ENCODE data around the gene SLC11A2.
"Not testable (repeated sequence)": the region's sequence is repeated elsewhere in the genome, so short reads cannot be mapped to it uniquely, and the experiment has no call there.

SLC11A2 gene

DNA sequence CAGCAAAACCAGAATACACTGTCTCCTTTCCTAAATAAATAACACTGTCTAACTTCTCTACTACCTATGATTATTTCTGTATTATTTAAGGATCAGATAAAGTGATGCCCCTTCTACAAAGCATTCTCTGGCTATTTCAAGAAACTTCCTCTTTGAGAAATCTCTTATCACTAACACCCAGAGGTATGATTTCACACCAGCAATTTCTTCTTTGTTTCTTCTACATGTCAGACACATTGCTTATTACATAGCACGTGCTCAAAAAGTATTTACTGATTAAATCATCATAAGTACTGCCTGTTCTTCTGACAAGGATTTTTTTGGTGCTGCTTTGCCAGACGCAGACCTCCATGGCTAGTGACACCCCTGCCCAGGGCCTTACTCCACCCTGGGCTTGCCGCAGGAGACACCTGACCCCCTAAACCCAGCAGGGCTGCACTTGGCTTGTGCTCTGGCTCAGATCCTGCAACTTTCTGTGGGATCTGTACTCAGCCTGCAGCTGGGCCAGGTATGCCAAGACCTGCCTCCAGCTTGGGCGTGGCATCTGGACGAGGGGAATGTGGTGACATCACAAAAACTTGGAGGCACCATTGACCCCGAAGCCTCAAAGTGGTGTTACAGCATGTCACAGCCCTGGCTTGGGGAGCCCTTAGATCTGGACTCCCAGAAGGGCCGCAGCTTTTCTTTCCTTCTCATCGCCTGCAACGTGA, 89.2 kb downstream of the SLC11A2 start:
- TF ChIP-seq, protein P1, sequence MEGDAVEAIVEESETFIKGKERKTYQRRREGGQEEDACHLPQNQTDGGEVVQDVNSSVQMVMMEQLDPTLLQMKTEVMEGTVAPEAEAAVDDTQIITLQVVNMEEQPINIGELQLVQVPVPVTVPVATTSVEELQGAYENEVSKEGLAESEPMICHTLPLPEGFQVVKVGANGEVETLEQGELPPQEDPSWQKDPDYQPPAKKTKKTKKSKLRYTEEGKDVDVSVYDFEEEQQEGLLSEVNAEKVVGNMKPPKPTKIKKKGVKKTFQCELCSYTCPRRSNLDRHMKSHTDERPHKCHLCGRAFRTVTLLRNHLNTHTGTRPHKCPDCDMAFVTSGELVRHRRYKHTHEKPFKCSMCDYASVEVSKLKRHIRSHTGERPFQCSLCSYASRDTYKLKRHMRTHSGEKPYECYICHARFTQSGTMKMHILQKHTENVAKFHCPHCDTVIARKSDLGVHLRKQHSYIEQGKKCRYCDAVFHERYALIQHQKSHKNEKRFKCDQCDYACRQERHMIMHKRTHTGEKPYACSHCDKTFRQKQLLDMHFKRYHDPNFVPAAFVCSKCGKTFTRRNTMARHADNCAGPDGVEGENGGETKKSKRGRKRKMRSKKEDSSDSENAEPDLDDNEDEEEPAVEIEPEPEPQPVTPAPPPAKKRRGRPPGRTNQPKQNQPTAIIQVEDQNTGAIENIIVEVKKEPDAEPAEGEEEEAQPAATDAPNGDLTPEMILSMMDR (IDR thresholded peaks at IDR 0.05; ENCODE audit: low read depth, low read length, missing control alignments), result no peak
- no peak for DNase-seq (ENCODE audit: low read depth)
- H3K4me3 ChIP-seq (ENCODE audit: low read depth, low read length), result no peak overlapping the region

DNA sequence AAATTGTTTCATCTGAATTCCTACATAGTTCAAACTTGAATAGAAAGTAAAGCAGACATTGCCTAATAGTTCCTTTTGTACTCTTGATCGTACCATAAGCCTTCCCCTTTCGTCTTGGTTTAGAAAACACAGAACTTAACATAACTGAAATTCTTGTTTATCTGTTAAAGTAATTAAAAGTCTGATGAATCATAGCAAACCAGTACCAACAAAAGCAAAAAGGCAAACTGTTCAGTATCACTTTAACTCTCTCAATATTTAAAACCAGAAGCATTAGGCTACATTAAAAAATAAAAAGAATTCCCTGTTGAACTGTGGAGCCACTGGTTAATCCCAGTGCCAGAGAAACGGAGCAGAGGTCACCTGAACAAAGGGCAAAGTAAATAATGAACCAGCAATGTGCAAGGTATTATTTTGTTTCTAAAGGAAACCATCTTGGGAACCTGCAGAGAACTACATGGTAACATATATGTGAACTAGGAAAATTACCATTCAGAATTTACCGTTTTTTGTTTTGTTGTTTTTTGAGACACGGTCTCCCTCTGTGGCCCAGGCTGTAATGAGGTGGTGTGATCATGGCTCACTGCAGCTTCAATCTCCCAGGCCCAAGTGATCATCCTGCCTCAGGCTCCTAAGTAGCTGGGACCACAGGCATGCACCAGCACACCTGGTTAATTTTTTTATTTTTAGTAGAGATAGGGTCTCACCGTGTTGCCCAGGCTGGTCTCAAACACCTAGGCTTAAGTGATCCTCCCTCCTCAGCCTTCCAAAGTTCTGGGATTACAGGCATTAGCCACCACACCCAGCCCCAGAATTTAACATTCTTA, 91.0 kb downstream of the SLC11A2 start:
- no peak for DNase-seq (ENCODE audit: low read depth)
- TF ChIP-seq, protein P1 (IDR thresholded peaks at IDR 0.05; ENCODE audit: low read depth, low read length, missing control alignments), result no peak
- H3K4me3 ChIP-seq (ENCODE audit: low read depth, low read length), result no peak overlapping the region

DNA sequence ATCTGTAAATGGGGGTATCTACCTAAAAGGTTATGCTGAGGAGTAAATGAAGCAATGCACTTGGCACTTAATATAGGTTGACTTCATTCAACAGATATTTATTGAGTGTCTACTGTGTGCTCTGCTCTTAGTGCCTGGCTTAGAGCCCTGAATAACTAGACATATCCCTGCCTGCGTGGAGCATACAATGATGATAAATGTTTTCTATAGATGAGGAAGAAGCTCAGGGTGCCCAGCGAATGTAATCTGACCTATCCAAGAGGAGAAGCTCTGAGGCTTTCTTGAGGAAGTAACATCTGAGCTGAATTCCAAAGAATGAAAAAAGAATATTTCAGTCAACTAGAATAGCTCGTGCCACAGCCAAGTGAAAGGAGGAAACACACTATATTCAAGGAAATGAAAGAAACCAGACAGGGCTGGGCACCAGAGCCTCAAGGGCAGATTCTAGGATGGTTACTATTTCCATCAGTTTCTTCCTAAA, 91.8 kb downstream of the SLC11A2 start:
- no peak for DNase-seq (ENCODE audit: low read depth)
- H3K4me3 ChIP-seq (ENCODE audit: low read depth, low read length), result no peak overlapping the region
- TF ChIP-seq, protein P1 (IDR thresholded peaks at IDR 0.05; ENCODE audit: low read depth, low read length, missing control alignments), result no peak

DNA sequence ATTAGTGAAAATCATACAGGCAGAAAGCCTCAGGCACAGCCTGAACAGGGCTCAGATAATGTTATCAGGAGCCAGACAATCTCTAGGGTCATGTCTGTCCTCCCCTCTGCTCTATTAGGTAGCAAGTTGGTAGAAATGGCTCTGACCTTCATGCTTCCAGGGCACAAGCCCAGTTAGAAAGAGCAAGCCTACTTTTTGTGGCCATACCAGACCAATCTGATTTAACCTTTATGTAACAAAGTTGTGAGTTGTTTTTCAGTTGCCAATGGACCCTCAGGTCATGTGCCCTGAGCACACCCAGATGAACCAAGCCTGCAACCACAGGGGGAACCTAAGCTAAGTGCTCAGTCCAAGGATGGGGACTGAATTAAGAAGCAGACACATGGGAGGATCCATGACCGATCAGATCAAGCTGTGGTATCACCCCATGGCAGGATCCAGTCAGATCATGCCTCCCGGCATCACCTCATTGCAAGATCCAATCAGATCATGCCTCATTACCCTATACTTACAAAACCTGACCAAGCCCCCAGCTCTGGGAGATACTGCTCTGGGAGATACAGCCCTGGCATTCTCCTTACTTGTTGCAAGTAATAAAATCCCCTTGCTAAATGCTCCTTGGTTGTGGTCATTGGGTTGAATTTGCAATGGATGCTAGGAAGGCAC, 92.6 kb downstream of the SLC11A2 start:
- no peak overlapping the region for H3K4me3 ChIP-seq (ENCODE audit: low read depth, low read length)
- TF ChIP-seq, protein P1 (IDR thresholded peaks at IDR 0.05; ENCODE audit: low read depth, low read length, missing control alignments), result no peak

DNA sequence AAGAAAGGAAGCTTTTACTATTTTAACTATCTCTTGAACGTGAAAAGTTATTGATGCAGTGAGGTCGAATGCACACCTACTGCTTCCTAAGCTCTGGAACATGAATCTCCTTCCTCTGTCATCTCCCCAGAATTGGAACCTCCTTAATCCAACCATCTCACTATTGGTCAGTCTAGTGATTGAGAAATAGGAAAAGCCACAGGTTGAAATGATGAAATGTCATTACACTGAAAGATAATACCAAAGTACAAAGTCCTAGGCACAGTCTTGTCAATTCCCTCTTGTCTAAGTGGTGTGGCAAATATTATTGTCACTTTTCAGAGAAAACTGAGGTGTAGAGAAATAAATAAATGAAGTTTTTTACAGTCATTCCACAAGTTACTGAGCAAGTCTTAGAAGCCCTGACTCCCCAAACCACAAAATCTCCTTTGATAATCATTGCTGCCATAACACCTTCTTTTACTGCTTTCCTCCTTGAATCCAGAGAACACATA, 93.3 kb downstream of the SLC11A2 start:
- no peak overlapping the region for H3K4me3 ChIP-seq (ENCODE audit: low read depth, low read length)
- TF ChIP-seq, protein P1 (IDR thresholded peaks at IDR 0.05; ENCODE audit: low read depth, low read length, missing control alignments), result no peak
- DNase-seq (ENCODE audit: low read depth), result no peak

More for the DNA sequence above, 92.6 kb downstream of the SLC11A2 start:
- DNase-seq (ENCODE audit: low read depth), result no peak

DNA sequence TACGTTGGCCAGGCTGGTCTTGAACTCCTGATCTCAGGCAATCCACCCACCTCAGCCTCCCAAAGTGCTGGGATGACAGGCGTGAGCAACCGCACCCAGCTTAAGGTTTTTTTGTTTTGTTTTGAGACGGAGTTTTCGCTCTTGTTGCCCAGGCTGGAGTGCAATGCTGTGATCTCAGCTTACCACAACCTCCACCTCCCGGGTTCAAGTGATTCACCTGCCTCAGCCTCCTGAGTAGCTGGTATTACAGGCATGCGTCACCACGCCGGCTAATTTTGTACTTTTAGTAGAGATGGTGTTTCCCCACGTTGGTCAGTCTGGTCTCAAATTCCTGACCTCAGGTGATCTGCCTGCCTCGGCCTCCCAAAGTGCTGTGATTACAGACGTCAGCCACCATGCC, 95.7 kb downstream of the SLC11A2 start:
- not testable (repeated sequence) for DNase-seq (ENCODE audit: low read depth); H3K4me3 ChIP-seq (ENCODE audit: low read depth, low read length)

DNA sequence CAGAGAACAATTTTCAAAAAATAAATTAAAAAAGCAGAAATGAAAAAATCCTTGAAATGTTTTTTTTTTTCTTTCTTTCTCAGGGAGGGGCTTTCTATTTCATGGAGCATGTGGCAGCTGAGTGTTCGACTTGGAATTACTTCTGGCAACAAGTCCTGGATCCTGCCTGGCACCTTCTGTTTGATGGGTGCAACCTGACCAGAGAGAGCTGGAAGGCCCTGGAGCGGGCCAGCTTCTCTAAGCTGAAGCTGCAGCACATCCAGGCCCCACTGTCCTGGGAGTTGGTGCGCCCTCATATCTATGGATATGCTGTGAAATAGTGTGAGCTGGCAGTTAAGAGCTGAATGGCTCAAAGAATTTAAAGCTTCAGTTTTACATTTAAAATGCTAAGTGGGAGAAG, 96.4 kb downstream of the SLC11A2 start:
- no peak for DNase-seq (ENCODE audit: low read depth)
- H3K4me3 ChIP-seq (ENCODE audit: low read depth, low read length), result no peak overlapping the region
- TF ChIP-seq, protein P1 (IDR thresholded peaks at IDR 0.05; ENCODE audit: low read depth, low read length, missing control alignments), result no peak
